ENCODE data around the gene NPAS3.

GRCh38 chr14:33850826-33851225 is 912.1 kb downstream of the NPAS3 start:
- TF ChIP-seq CTCF (IDR thresholded peaks at IDR 0.05) (no peak), POLR2A (IDR thresholded peaks at IDR 0.05) (no peak)
